HK-2 (cell line): ENCODE measurements around the gene FIS1.
"Not testable (repeated sequence)": the region's sequence is repeated elsewhere in the genome, so short reads cannot be mapped to it uniquely, and the experiment has no call there.

Experiments used
- DNase-seq: peaks from one replicate; pipeline ENCODE4 v3.0.0-alpha.2; 2018; ENCODE audit not compliant: unreplicated experiment

Gene FIS1

GRCh38 chr7:101244375-101245146, at the start of gene FIS1:
FIS1 (minus strand) TSS chr7:101245081; CDS start chr7:101245004, 77 bp downstream.
- DNase-seq: peak; percentile 93

- no peak for DNase-seq
Measured at GRCh38 chr7:101294039-101294831, 49.4 kb upstream of the FIS1 start.

- not testable (repeated sequence) for DNase-seq
Measured at GRCh38 chr7:101293069-101294021, 48.5 kb upstream of the FIS1 start.

- DNase-seq: not testable (repeated sequence)
Measured at GRCh38 chr7:101292566-101292965, 47.7 kb upstream of the FIS1 start.

- DNase-seq: peak; percentile 44
Measured at GRCh38 chr7:101290186-101291037, 45.5 kb upstream of the FIS1 start.

- DNase-seq: not testable (repeated sequence)
Measured at GRCh38 chr7:101289687-101290086, 44.8 kb upstream of the FIS1 start.

GRCh38 chr7:101288439-101288838, 43.6 kb upstream of the FIS1 start:
- DNase-seq: no peak

GRCh38 chr7:101287032-101287431, 42.2 kb upstream of the FIS1 start:
- DNase-seq: no peak

GRCh38 chr7:101285880-101286279, 41.0 kb upstream of the FIS1 start:
- not testable (repeated sequence) for DNase-seq

GRCh38 chr7:101285171-101285570, 40.3 kb upstream of the FIS1 start:
- DNase-seq: no peak

GRCh38 chr7:101280912-101281311, 36.0 kb upstream of the FIS1 start:
- not testable (repeated sequence) for DNase-seq

GRCh38 chr7:101278461-101279292, 33.8 kb upstream of the FIS1 start:
- DNase-seq: no peak

- DNase-seq: no peak
Measured at GRCh38 chr7:101277155-101277554, 32.3 kb upstream of the FIS1 start.

- DNase-seq: no peak
Measured at GRCh38 chr7:101273206-101273605, 28.3 kb upstream of the FIS1 start.

GRCh38 chr7:101271021-101271420, 26.1 kb upstream of the FIS1 start:
- DNase-seq: no peak

GRCh38 chr7:101269664-101270063, 24.8 kb upstream of the FIS1 start:
- no peak for DNase-seq

- no peak for DNase-seq
Measured at GRCh38 chr7:101265622-101266516, 21.0 kb upstream of the FIS1 start.

GRCh38 chr7:101264102-101264706, 19.3 kb upstream of the FIS1 start:
- not testable (repeated sequence) for DNase-seq
